Body of pancreas (tissue), 4 donors: ENCODE measurements around the gene ADAMTS2. TPM values are rescaled to one million over a fixed set of nuclear protein-coding genes. Genes with fewer than 3 reads are reported as not detected.

Experiments
- ATAC-seq: fragments of 150-250 bp; one replicate; pipeline ENCODE4 v1.9.1; 2016
- DNase-seq, 4 donors: peaks; one replicate each; pipeline ENCODE4 v3.0.0-alpha.2; 2019
- H3K27ac ChIP-seq, 4 donors: fragments of 200-600 bp; sonication (generic); 1 replicate in 3 of 4; 2 replicates in 1 of 4; pipeline versions ENCODE4 v1.5.1 to v1.6.1; 2016 to 2019; ENCODE audit warnings: mild to moderate bottlenecking in 1 of 4, mixed read lengths in 1 of 4, moderate library complexity in 1 of 4
- H3K27me3 ChIP-seq, 2 donors: fragments of 200-600 bp; sonication (generic); one replicate each; pipeline ENCODE4 v1.6.0; 2016; ENCODE audit warnings: mild to moderate bottlenecking in 1 of 2
- H3K36me3 ChIP-seq, 2 donors: fragments of 200-600 bp; sonication (generic); replicated peaks in 1 of 2; 2 replicates each; pipeline ENCODE4 v1.5.1; 2016; ENCODE audit warnings: low read depth in 2 of 2; ENCODE audit not compliant: insufficient read depth in 1 of 2
- H3K4me1 ChIP-seq: fragments of 200-600 bp; sonication (generic); one replicate; pipeline ENCODE4 v1.6.0; 2016
- H3K4me3 ChIP-seq, 2 donors: fragments of 200-600 bp; sonication (generic); 1 replicate in 1 of 2; 2 replicates in 1 of 2; pipeline ENCODE4 v1.5.1; 2016 to 2019
- H3K9me3 ChIP-seq, 3 donors: fragments of 200-600 bp; sonication (generic); 1 replicate in 2 of 3; 2 replicates in 1 of 3; pipeline ENCODE4 v1.5.1; 2016
- CTCF ChIP-seq, 7 experiments: fragments of 450-650 bp in 4 of 7; fragments of 200-600 bp in 3 of 7; sonication (generic) in 3 of 7; IDR thresholded peaks; one replicate each; pipeline ENCODE4 v1.5.1; 2016 to 2019; ENCODE audit warnings: antibody characterized with exemption in 7 of 7
- POLR2A ChIP-seq, 3 donors: fragments of 450-650 bp; IDR thresholded peaks; one replicate each; pipeline ENCODE4 v1.6.1; 2016; ENCODE audit warnings: antibody characterized with exemption in 3 of 3, mild to moderate bottlenecking in 2 of 3
- WGBS, 2 donors: methylation state at CpG; one replicate each; pipeline ENCODE4 v1.1.5; 2017; 5-methylcytosine and 5-hydroxymethylcytosine counted together
- intact Hi-C: fragments of 100-400 bp; cut with DNase I; formaldehyde crosslinking; loops from one replicate; pipeline ENCODE4 v1.15.1; 2023
- total RNA-seq, 2 donors: library from RNA; depleted of rRNA; stranded (reverse); fragments of >200 nt; gene quantifications; one replicate each; pipeline ENCODE4 v1.1.0, GENCODE V29; 2016

ADAMTS2 gene
- total RNA-seq, 2 donors from 2014 or later = 9.1 to 19.1 TPM

- 65 to 68% methylated on average over 5 of the region's 5 CpGs for WGBS, 2 donors
- Histone ChIP-seq H3K36me3 (no peaks in the 10 kb centered on the region), H3K27ac (no peak overlapping the region), H3K9me3 (no peaks in the 10 kb centered on the region), H3K4me1 (no peaks in the 10 kb centered on the region), H3K4me3 (no peak overlapping the region), H3K27me3 (no peaks in the 10 kb centered on the region)
- no peak for TF ChIP-seq CTCF (IDR thresholded peaks at IDR 0.05)
- no peak for TF ChIP-seq POLR2A (IDR thresholded peaks at IDR 0.05)
- intact Hi-C loops = no loop called here
- ATAC-seq = no peak
- DNase-seq = no peak
These were observed 91.5 kb downstream of the ADAMTS2 start for GRCh38 chr5:179253730-179254129.

- 68 to 76% methylated on average over 8 of the region's 8 CpGs for WGBS, 2 donors
These were observed 93.8 kb downstream of the ADAMTS2 start for GRCh38 chr5:179251276-179251969.

GRCh38 chr5:179250561-179251225 is 94.6 kb downstream of the ADAMTS2 start:
- Histone ChIP-seq H3K27me3 (no peaks in the 10 kb centered on the region), H3K4me3 (no peak overlapping the region), H3K9me3 (no peaks in the 10 kb centered on the region), H3K4me1 (no peaks in the 10 kb centered on the region), H3K27ac (no peak overlapping the region), H3K36me3 (no peaks in the 10 kb centered on the region)
- WGBS, 2 donors = 77 to 79% methylated on average over 8 to 13 of the region's 13 CpGs
- peak in 2 of 4 donors; percentile 1 to 2 for DNase-seq
- no peak for ATAC-seq
- no peak for TF ChIP-seq POLR2A (IDR thresholded peaks at IDR 0.05)
- TF ChIP-seq CTCF (IDR thresholded peaks at IDR 0.05) = no peak
- intact Hi-C loops = no loop called here

More at GRCh38 chr5:179251276-179251969, 93.8 kb downstream of the ADAMTS2 start:
- Histone ChIP-seq H3K27ac (no peak overlapping the region), H3K4me3 (no peak overlapping the region), H3K36me3 (no peaks in the 10 kb centered on the region), H3K4me1 (no peaks in the 10 kb centered on the region), H3K9me3 (no peaks in the 10 kb centered on the region), H3K27me3 (no peaks in the 10 kb centered on the region)
- DNase-seq = no peak
- TF ChIP-seq POLR2A (IDR thresholded peaks at IDR 0.05) (no peak), CTCF (IDR thresholded peaks at IDR 0.05) (no peak)
- no peak for ATAC-seq
- intact Hi-C loops = no loop called here

GRCh38 chr5:179246227-179246626 is 99.0 kb downstream of the ADAMTS2 start:
- DNase-seq (no peak), ATAC-seq (no peak)
- Histone ChIP-seq H3K27ac (no peak overlapping the region), H3K9me3 (no peaks in the 10 kb centered on the region), H3K27me3 (no peaks in the 10 kb centered on the region), H3K4me3 (no peak overlapping the region), H3K36me3 (no peaks in the 10 kb centered on the region), H3K4me1 (no peaks in the 10 kb centered on the region)
- WGBS, 2 donors = 65 to 78% methylated on average over 2 of the region's 2 CpGs
- TF ChIP-seq CTCF (IDR thresholded peaks at IDR 0.05) (no peak), POLR2A (IDR thresholded peaks at IDR 0.05) (no peak)
- intact Hi-C loops = no loop called here
